Amniotic stem cell (primary cell): ENCODE measurements around the gene OBSCN.

ENCODE experiments used
- DNase-seq: peaks from one replicate; lab custom pipeline; 2025; lab: John Stamatoyannopoulos, UW

OBSCN gene

GRCh38 chr1:228370941-228371740 is 163.3 kb downstream of the OBSCN start:
- no peak for DNase-seq

- no peak for DNase-seq
These were observed 163.9 kb downstream of the OBSCN start for GRCh38 chr1:228371741-228372182.

- DNase-seq, result no peak
These were observed 164.5 kb downstream of the OBSCN start for GRCh38 chr1:228372183-228373003.

GRCh38 chr1:228373004-228373680 is 165.3 kb downstream of the OBSCN start:
- no peak for DNase-seq

GRCh38 chr1:228373681-228374571 is 166.1 kb downstream of the OBSCN start:
- no peak for DNase-seq

GRCh38 chr1:228374711-228375577 is 167.1 kb downstream of the OBSCN start:
- no peak for DNase-seq

GRCh38 chr1:228375578-228376261 is 167.9 kb downstream of the OBSCN start:
- no peak for DNase-seq

- DNase-seq, result no peak
These were observed 168.4 kb downstream of the OBSCN start for GRCh38 chr1:228376262-228376628.

GRCh38 chr1:228376651-228377631 is 169.1 kb downstream of the OBSCN start:
- no peak for DNase-seq

GRCh38 chr1:228377664-228378089 is 169.8 kb downstream of the OBSCN start:
- no peak for DNase-seq

- peak; percentile 10 for DNase-seq
These were observed 170.4 kb downstream of the OBSCN start for GRCh38 chr1:228378090-228378872.

GRCh38 chr1:228378873-228379460 is 171.1 kb downstream of the OBSCN start:
- no peak for DNase-seq

GRCh38 chr1:228379666-228380065 is 171.8 kb downstream of the OBSCN start:
- DNase-seq, result no peak

GRCh38 chr1:228381356-228381755 is 173.5 kb downstream of the OBSCN start:
- DNase-seq, result no peak

- DNase-seq, result no peak
These were observed 175.9 kb downstream of the OBSCN start for GRCh38 chr1:228383773-228384172.

- DNase-seq, result no peak
These were observed 177.4 kb downstream of the OBSCN start for GRCh38 chr1:228385232-228385631.

- DNase-seq, result no peak
These were observed 179.5 kb downstream of the OBSCN start for GRCh38 chr1:228387321-228387720.
